ENCODE results near the gene SH3RF1. TPM values are rescaled to one million over a fixed set of nuclear protein-coding genes. Genes with fewer than 3 reads are reported as not detected.

The SH3RF1 gene
- total and polyA plus RNA-seq, 2 donors: 2.0 to 3.7 TPM

GRCh38 chr4:169144061-169144600, 126.6 kb downstream of the SH3RF1 start:
- no peak overlapping the region for H3K4me3 ChIP-seq (ENCODE audit: low read length in 2 of 2)
- no peaks in the 10 kb centered on the region for H3K9me3 ChIP-seq (ENCODE audit: control insufficient read depth in 2 of 2, insufficient read depth in 1 of 2, low read length in 1 of 2)
- DNase-seq (ENCODE audit: low read depth in 6 of 9, low spot score in 9 of 9): no peak
- H3K36me3 ChIP-seq (ENCODE audit: control insufficient read depth in 2 of 2, insufficient read depth in 2 of 2, low read length in 1 of 2): no peaks in the 10 kb centered on the region
- H3K27ac ChIP-seq (ENCODE audit: low read depth in 1 of 2, low read length in 1 of 2): no peak overlapping the region
- no peaks in the 10 kb centered on the region for H3K27me3 ChIP-seq (ENCODE audit: control insufficient read depth in 2 of 2, insufficient read depth in 1 of 2, low read length in 1 of 2)
- H3K4me1 ChIP-seq (ENCODE audit: control insufficient read depth in 2 of 2, insufficient read depth in 2 of 2, low read length in 2 of 2): no peaks in the 10 kb centered on the region

GRCh38 chr4:169143335-169143734, 127.4 kb downstream of the SH3RF1 start:
- H3K4me1 ChIP-seq (ENCODE audit: control insufficient read depth in 2 of 2, insufficient read depth in 2 of 2, low read length in 2 of 2): no peaks in the 10 kb centered on the region
- H3K36me3 ChIP-seq (ENCODE audit: control insufficient read depth in 2 of 2, insufficient read depth in 2 of 2, low read length in 1 of 2): no peaks in the 10 kb centered on the region
- no peak overlapping the region for H3K4me3 ChIP-seq (ENCODE audit: low read length in 2 of 2)
- WGBS: 99% methylated on average over 9 of the region's 9 CpGs
- H3K27ac ChIP-seq (ENCODE audit: low read depth in 1 of 2, low read length in 1 of 2): no peak overlapping the region
- no peaks in the 10 kb centered on the region for H3K27me3 ChIP-seq (ENCODE audit: control insufficient read depth in 2 of 2, insufficient read depth in 1 of 2, low read length in 1 of 2)
- H3K9me3 ChIP-seq (ENCODE audit: control insufficient read depth in 2 of 2, insufficient read depth in 1 of 2, low read length in 1 of 2): no peaks in the 10 kb centered on the region
- no peak for DNase-seq (ENCODE audit: low read depth in 6 of 9, low spot score in 9 of 9)

GRCh38 chr4:169142906-169143305, 127.8 kb downstream of the SH3RF1 start:
- H3K27ac ChIP-seq (ENCODE audit: low read depth in 1 of 2, low read length in 1 of 2): no peak overlapping the region
- H3K4me3 ChIP-seq (ENCODE audit: low read length in 2 of 2): no peak overlapping the region
- no peaks in the 10 kb centered on the region for H3K9me3 ChIP-seq (ENCODE audit: control insufficient read depth in 2 of 2, insufficient read depth in 1 of 2, low read length in 1 of 2)
- DNase-seq (ENCODE audit: low read depth in 6 of 9, low spot score in 9 of 9): no peak
- H3K36me3 ChIP-seq (ENCODE audit: control insufficient read depth in 2 of 2, insufficient read depth in 2 of 2, low read length in 1 of 2): no peaks in the 10 kb centered on the region
- H3K27me3 ChIP-seq (ENCODE audit: control insufficient read depth in 2 of 2, insufficient read depth in 1 of 2, low read length in 1 of 2): no peaks in the 10 kb centered on the region
- no peaks in the 10 kb centered on the region for H3K4me1 ChIP-seq (ENCODE audit: control insufficient read depth in 2 of 2, insufficient read depth in 2 of 2, low read length in 2 of 2)

GRCh38 chr4:169142391-169142790, 128.4 kb downstream of the SH3RF1 start:
- 97% methylated on average over 2 of the region's 2 CpGs for WGBS

GRCh38 chr4:169139021-169139420, 131.7 kb downstream of the SH3RF1 start:
- DNase-seq (ENCODE audit: low read depth in 6 of 9, low spot score in 9 of 9): no peak
- 96% methylated on average over 4 of the region's 4 CpGs for WGBS
- no peaks in the 10 kb centered on the region for H3K9me3 ChIP-seq (ENCODE audit: control insufficient read depth in 2 of 2, insufficient read depth in 1 of 2, low read length in 1 of 2)
- H3K27ac ChIP-seq (ENCODE audit: low read depth in 1 of 2, low read length in 1 of 2): no peak overlapping the region
- no peaks in the 10 kb centered on the region for H3K4me1 ChIP-seq (ENCODE audit: control insufficient read depth in 2 of 2, insufficient read depth in 2 of 2, low read length in 2 of 2)
- H3K36me3 ChIP-seq (ENCODE audit: control insufficient read depth in 2 of 2, insufficient read depth in 2 of 2, low read length in 1 of 2): no peaks in the 10 kb centered on the region
- H3K4me3 ChIP-seq (ENCODE audit: low read length in 2 of 2): no peak overlapping the region
- H3K27me3 ChIP-seq (ENCODE audit: control insufficient read depth in 2 of 2, insufficient read depth in 1 of 2, low read length in 1 of 2): no peaks in the 10 kb centered on the region

More at GRCh38 chr4:169142391-169142790, 128.4 kb downstream of the SH3RF1 start:
- Histone ChIP-seq H3K4me1 (ENCODE audit: control insufficient read depth in 2 of 2, insufficient read depth in 2 of 2, low read length in 2 of 2) (no peaks in the 10 kb centered on the region), H3K36me3 (ENCODE audit: control insufficient read depth in 2 of 2, insufficient read depth in 2 of 2, low read length in 1 of 2) (no peaks in the 10 kb centered on the region), H3K4me3 (ENCODE audit: low read length in 2 of 2) (no peak overlapping the region), H3K27ac (ENCODE audit: low read depth in 1 of 2, low read length in 1 of 2) (no peak overlapping the region), H3K9me3 (ENCODE audit: control insufficient read depth in 2 of 2, insufficient read depth in 1 of 2, low read length in 1 of 2) (no peaks in the 10 kb centered on the region), H3K27me3 (ENCODE audit: control insufficient read depth in 2 of 2, insufficient read depth in 1 of 2, low read length in 1 of 2) (no peaks in the 10 kb centered on the region)
- DNase-seq (ENCODE audit: low read depth in 6 of 9, low spot score in 9 of 9): no peak

- Histone ChIP-seq H3K9me3 (ENCODE audit: control insufficient read depth in 2 of 2, insufficient read depth in 1 of 2, low read length in 1 of 2) (no peaks in the 10 kb centered on the region), H3K27me3 (ENCODE audit: control insufficient read depth in 2 of 2, insufficient read depth in 1 of 2, low read length in 1 of 2) (no peaks in the 10 kb centered on the region), H3K4me3 (ENCODE audit: low read length in 2 of 2) (no peak overlapping the region), H3K4me1 (ENCODE audit: control insufficient read depth in 2 of 2, insufficient read depth in 2 of 2, low read length in 2 of 2) (no peaks in the 10 kb centered on the region), H3K27ac (ENCODE audit: low read depth in 1 of 2, low read length in 1 of 2) (no peak overlapping the region), H3K36me3 (ENCODE audit: control insufficient read depth in 2 of 2, insufficient read depth in 2 of 2, low read length in 1 of 2) (no peaks in the 10 kb centered on the region)
- DNase-seq (ENCODE audit: low read depth in 6 of 9, low spot score in 9 of 9): no peak
- WGBS: 98% methylated on average over 2 of the region's 2 CpGs
Measured at GRCh38 chr4:169137558-169137920, 133.2 kb downstream of the SH3RF1 start.

- no peaks in the 10 kb centered on the region for H3K4me1 ChIP-seq (ENCODE audit: control insufficient read depth in 2 of 2, insufficient read depth in 2 of 2, low read length in 2 of 2)
- no peak overlapping the region for H3K4me3 ChIP-seq (ENCODE audit: low read length in 2 of 2)
- DNase-seq (ENCODE audit: low read depth in 6 of 9, low spot score in 9 of 9): no peak
- no peak overlapping the region for H3K27ac ChIP-seq (ENCODE audit: low read depth in 1 of 2, low read length in 1 of 2)
- no peaks in the 10 kb centered on the region for H3K36me3 ChIP-seq (ENCODE audit: control insufficient read depth in 2 of 2, insufficient read depth in 2 of 2, low read length in 1 of 2)
- no peaks in the 10 kb centered on the region for H3K9me3 ChIP-seq (ENCODE audit: control insufficient read depth in 2 of 2, insufficient read depth in 1 of 2, low read length in 1 of 2)
- WGBS: 93% methylated on average over 3 of the region's 3 CpGs
- H3K27me3 ChIP-seq (ENCODE audit: control insufficient read depth in 2 of 2, insufficient read depth in 1 of 2, low read length in 1 of 2): no peaks in the 10 kb centered on the region
Measured at GRCh38 chr4:169136796-169137557, 133.8 kb downstream of the SH3RF1 start.

- Histone ChIP-seq H3K36me3 (ENCODE audit: control insufficient read depth in 2 of 2, insufficient read depth in 2 of 2, low read length in 1 of 2) (no peaks in the 10 kb centered on the region), H3K27me3 (ENCODE audit: control insufficient read depth in 2 of 2, insufficient read depth in 1 of 2, low read length in 1 of 2) (no peaks in the 10 kb centered on the region), H3K27ac (ENCODE audit: low read depth in 1 of 2, low read length in 1 of 2) (peak overlapping the region; percentile 26 to 38), H3K9me3 (ENCODE audit: control insufficient read depth in 2 of 2, insufficient read depth in 1 of 2, low read length in 1 of 2) (no peaks in the 10 kb centered on the region), H3K4me1 (ENCODE audit: control insufficient read depth in 2 of 2, insufficient read depth in 2 of 2, low read length in 2 of 2) (no peaks in the 10 kb centered on the region), H3K4me3 (ENCODE audit: low read length in 2 of 2) (no peak overlapping the region)
- WGBS: 91% methylated on average over 7 of the region's 7 CpGs
- no peak for DNase-seq (ENCODE audit: low read depth in 6 of 9, low spot score in 9 of 9)
Measured at GRCh38 chr4:169136330-169136729, 134.4 kb downstream of the SH3RF1 start.

GRCh38 chr4:169135776-169136175, 135.0 kb downstream of the SH3RF1 start:
- Histone ChIP-seq H3K36me3 (ENCODE audit: control insufficient read depth in 2 of 2, insufficient read depth in 2 of 2, low read length in 1 of 2) (no peaks in the 10 kb centered on the region), H3K4me1 (ENCODE audit: control insufficient read depth in 2 of 2, insufficient read depth in 2 of 2, low read length in 2 of 2) (no peaks in the 10 kb centered on the region), H3K4me3 (ENCODE audit: low read length in 2 of 2) (no peak overlapping the region), H3K27ac (ENCODE audit: low read depth in 1 of 2, low read length in 1 of 2) (no peak overlapping the region), H3K27me3 (ENCODE audit: control insufficient read depth in 2 of 2, insufficient read depth in 1 of 2, low read length in 1 of 2) (no peaks in the 10 kb centered on the region), H3K9me3 (ENCODE audit: control insufficient read depth in 2 of 2, insufficient read depth in 1 of 2, low read length in 1 of 2) (no peaks in the 10 kb centered on the region)
- no peak for DNase-seq (ENCODE audit: low read depth in 6 of 9, low spot score in 9 of 9)
- WGBS: 89% methylated on average over 2 of the region's 2 CpGs
